ENCODE results near the gene IQGAP2. TPM values are rescaled to one million over a fixed set of nuclear protein-coding genes. Genes with fewer than 3 reads are reported as not detected.

The IQGAP2 gene
- total RNA-seq, 1 donor: 0.36 TPM

DNA sequence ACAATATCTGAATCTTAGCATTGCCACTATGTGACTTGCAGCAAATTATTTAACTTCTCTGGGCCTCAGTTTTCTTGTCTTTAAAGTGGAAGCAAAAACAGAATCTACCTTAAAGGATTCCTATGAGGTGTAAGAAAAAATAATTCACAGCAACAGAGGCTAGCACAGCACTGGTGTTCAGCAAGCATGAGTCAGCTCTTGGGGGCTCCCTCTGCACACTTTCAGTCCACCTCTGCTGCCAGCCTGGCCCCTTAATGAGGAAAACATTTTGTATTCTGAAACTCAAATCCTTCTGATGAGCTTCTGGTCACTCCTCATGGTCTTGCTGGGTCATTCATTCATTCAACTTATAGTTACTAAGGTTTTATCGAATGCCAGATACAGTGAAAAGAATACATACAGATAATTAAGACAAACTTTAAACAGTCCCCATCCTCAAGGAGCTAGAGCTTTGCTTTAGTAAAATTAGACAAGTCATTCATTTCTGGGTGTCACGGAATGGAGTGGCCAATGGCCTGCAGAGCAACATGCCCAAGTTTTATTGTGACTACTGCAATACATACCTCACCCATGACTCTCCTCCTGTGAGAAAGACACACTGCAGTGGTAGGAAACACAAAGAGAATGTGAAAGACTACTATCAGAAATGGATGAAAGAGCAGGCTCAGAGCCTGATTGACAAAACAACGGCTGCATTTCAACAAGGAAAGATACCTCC lies 26.8 kb upstream of the IQGAP2 start:
- no peak for DNase-seq (ENCODE audit: insufficient read length, low spot score, missing footprints)

GRCh38 chr5:76376866-76377230 lies 26.2 kb upstream of the IQGAP2 start:
- Histone ChIP-seq H3K27me3 (ENCODE audit: insufficient read depth, low read length) (no peaks in the 10 kb centered on the region), H4K20me1 (ENCODE audit: insufficient read depth, low read length) (no peaks in the 10 kb centered on the region), H3K4me2 (ENCODE audit: insufficient read depth, low read length) (no peak overlapping the region), H2AFZ (ENCODE audit: low read length) (no peak overlapping the region), H3K4me1 (ENCODE audit: insufficient read depth, low read length) (peaks cover 3% of the 10 kb centered on the region), H3K4me3 (ENCODE audit: insufficient read depth, low read length) (no peak overlapping the region), H3K36me3 (ENCODE audit: insufficient read depth, low read length) (no peaks in the 10 kb centered on the region), H3K79me2 (ENCODE audit: insufficient read depth, low read length) (no peaks in the 10 kb centered on the region), H3K9me3 (ENCODE audit: low read depth, low read length) (no peaks in the 10 kb centered on the region), H3K27ac (ENCODE audit: low read depth, low read length) (no peak overlapping the region)
- TF ChIP-seq, protein P1, sequence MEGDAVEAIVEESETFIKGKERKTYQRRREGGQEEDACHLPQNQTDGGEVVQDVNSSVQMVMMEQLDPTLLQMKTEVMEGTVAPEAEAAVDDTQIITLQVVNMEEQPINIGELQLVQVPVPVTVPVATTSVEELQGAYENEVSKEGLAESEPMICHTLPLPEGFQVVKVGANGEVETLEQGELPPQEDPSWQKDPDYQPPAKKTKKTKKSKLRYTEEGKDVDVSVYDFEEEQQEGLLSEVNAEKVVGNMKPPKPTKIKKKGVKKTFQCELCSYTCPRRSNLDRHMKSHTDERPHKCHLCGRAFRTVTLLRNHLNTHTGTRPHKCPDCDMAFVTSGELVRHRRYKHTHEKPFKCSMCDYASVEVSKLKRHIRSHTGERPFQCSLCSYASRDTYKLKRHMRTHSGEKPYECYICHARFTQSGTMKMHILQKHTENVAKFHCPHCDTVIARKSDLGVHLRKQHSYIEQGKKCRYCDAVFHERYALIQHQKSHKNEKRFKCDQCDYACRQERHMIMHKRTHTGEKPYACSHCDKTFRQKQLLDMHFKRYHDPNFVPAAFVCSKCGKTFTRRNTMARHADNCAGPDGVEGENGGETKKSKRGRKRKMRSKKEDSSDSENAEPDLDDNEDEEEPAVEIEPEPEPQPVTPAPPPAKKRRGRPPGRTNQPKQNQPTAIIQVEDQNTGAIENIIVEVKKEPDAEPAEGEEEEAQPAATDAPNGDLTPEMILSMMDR (IDR thresholded peaks at IDR 0.05; ENCODE audit: extremely low read depth, low read depth, low read length): no peak
- no peak for DNase-seq (ENCODE audit: insufficient read length, low spot score, missing footprints)

More for the DNA sequence above, 26.8 kb upstream of the IQGAP2 start:
- H3K79me2 ChIP-seq (ENCODE audit: insufficient read depth, low read length): no peaks in the 10 kb centered on the region
- H2AFZ ChIP-seq (ENCODE audit: low read length): no peak overlapping the region
- TF ChIP-seq, protein P1 (IDR thresholded peaks at IDR 0.05; ENCODE audit: extremely low read depth, low read depth, low read length): no peak
- no peak overlapping the region for H3K4me2 ChIP-seq (ENCODE audit: insufficient read depth, low read length)
- no peak overlapping the region for H3K4me3 ChIP-seq (ENCODE audit: insufficient read depth, low read length)
- H3K27me3 ChIP-seq (ENCODE audit: insufficient read depth, low read length): no peaks in the 10 kb centered on the region
- H3K9me3 ChIP-seq (ENCODE audit: low read depth, low read length): no peaks in the 10 kb centered on the region
- H3K27ac ChIP-seq (ENCODE audit: low read depth, low read length): no peak overlapping the region
- H3K4me1 ChIP-seq (ENCODE audit: insufficient read depth, low read length): peaks cover 3% of the 10 kb centered on the region
- no peaks in the 10 kb centered on the region for H4K20me1 ChIP-seq (ENCODE audit: insufficient read depth, low read length)
- H3K36me3 ChIP-seq (ENCODE audit: insufficient read depth, low read length): no peaks in the 10 kb centered on the region

- Histone ChIP-seq H3K79me2 (ENCODE audit: insufficient read depth, low read length) (no peaks in the 10 kb centered on the region), H3K4me3 (ENCODE audit: insufficient read depth, low read length) (no peak overlapping the region), H3K4me2 (ENCODE audit: insufficient read depth, low read length) (no peak overlapping the region), H3K36me3 (ENCODE audit: insufficient read depth, low read length) (no peaks in the 10 kb centered on the region), H3K27ac (ENCODE audit: low read depth, low read length) (no peak overlapping the region), H3K9me3 (ENCODE audit: low read depth, low read length) (no peaks in the 10 kb centered on the region), H4K20me1 (ENCODE audit: insufficient read depth, low read length) (no peaks in the 10 kb centered on the region), H2AFZ (ENCODE audit: low read length) (no peak overlapping the region), H3K4me1 (ENCODE audit: insufficient read depth, low read length) (no peaks in the 10 kb centered on the region), H3K27me3 (ENCODE audit: insufficient read depth, low read length) (no peaks in the 10 kb centered on the region)
- no peak for DNase-seq (ENCODE audit: insufficient read length, low spot score, missing footprints)
- TF ChIP-seq, protein P1 (IDR thresholded peaks at IDR 0.05; ENCODE audit: extremely low read depth, low read depth, low read length): no peak
Measured at GRCh38 chr5:76378355-76378754, 24.7 kb upstream of the IQGAP2 start.

DNA sequence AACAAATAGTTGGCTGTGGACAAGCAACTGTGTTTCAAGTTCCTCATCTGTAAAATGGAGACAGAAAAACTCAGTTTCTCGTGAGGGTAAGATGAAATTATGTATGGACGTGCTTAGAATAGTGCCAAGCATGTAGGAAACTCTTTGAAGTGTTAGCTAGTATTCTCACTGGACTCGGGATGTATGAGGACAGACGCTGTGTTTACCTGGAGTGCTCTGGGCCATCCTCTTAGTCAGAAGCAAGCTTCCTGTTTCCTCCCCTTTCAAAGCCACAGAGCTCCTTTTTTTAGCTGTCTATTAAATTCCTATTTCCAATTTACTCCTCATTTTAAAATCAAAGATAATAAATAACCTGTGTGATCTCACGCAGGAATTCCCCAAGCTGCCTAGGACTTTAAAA lies 23.8 kb upstream of the IQGAP2 start:
- Histone ChIP-seq H3K79me2 (ENCODE audit: insufficient read depth, low read length) (no peaks in the 10 kb centered on the region), H3K27ac (ENCODE audit: low read depth, low read length) (no peak overlapping the region), H3K27me3 (ENCODE audit: insufficient read depth, low read length) (no peaks in the 10 kb centered on the region), H3K4me3 (ENCODE audit: insufficient read depth, low read length) (no peak overlapping the region), H4K20me1 (ENCODE audit: insufficient read depth, low read length) (no peaks in the 10 kb centered on the region), H3K36me3 (ENCODE audit: insufficient read depth, low read length) (no peaks in the 10 kb centered on the region), H3K4me1 (ENCODE audit: insufficient read depth, low read length) (no peaks in the 10 kb centered on the region), H3K4me2 (ENCODE audit: insufficient read depth, low read length) (no peak overlapping the region), H2AFZ (ENCODE audit: low read length) (no peak overlapping the region), H3K9me3 (ENCODE audit: low read depth, low read length) (no peaks in the 10 kb centered on the region)
- TF ChIP-seq, protein P1 (IDR thresholded peaks at IDR 0.05; ENCODE audit: extremely low read depth, low read depth, low read length): no peak
- DNase-seq (ENCODE audit: insufficient read length, low spot score, missing footprints): no peak

All from osteoblast (primary cell).